HepG2 (cell line): Measurements from ENCODE around the gene IVD. TPM values are rescaled to one million over a fixed set of nuclear protein-coding genes. Genes with fewer than 3 reads are reported as not detected.
A peak's percentile ranks its signal among the peaks of the same experiment; 100 is the strongest.

Experiments
- ASH2L ChIP-seq: fragments of 300-600, 200-600 bp; sonication (generic); IDR thresholded peaks from 2 replicates; pipeline ENCODE4 v1.7.0; 2017; ENCODE audit warnings: low read depth, mild to moderate bottlenecking, moderate library complexity, mixed read lengths, low read length; ENCODE audit not compliant: insufficient read length
- ATF7-NPFF ChIP-seq: sonication (generic); formaldehyde crosslinking; IDR thresholded peaks from 2 replicates; pipeline ENCODE4 v1.8.1; 2023; ENCODE audit warnings: mild to moderate bottlenecking, low read depth, missing genetic modification reagents, moderate library complexity
- CAMTA2 ChIP-seq: sonication (generic); formaldehyde crosslinking; IDR thresholded peaks from 2 replicates; pipeline ENCODE4 v1.4.0; 2020; ENCODE audit warnings: mild to moderate bottlenecking, missing genetic modification reagents, borderline replicate concordance
- CHCHD3 ChIP-seq: sonication (generic); formaldehyde crosslinking; IDR thresholded peaks from 2 replicates; pipeline ENCODE4 v1.8.0; 2022; ENCODE audit warnings: mild to moderate bottlenecking, missing genetic modification reagents, moderate library complexity
- CHD4 ChIP-seq: fragments of 200-600 bp; sonication (generic); IDR thresholded peaks from 2 replicates; pipeline ENCODE4 v1.7.0; 2017; ENCODE audit warnings: mild to moderate bottlenecking, low read length, borderline replicate concordance
- EP300 ChIP-seq, 3 experiments: sonication (generic) in 1 of 3; formaldehyde crosslinking in 1 of 3; IDR thresholded peaks; 2 replicates each; pipeline versions ENCODE4 v1.5.1 to v1.6.1; 2011 to 2020; ENCODE audit warnings: low read depth in 2 of 3, low read length in 2 of 3, borderline replicate concordance in 1 of 3, improper control_type of control experiment in 1 of 3, mild to moderate bottlenecking in 1 of 3, missing genetic modification reagents in 1 of 3, moderate library complexity in 1 of 3
- GABPA ChIP-seq, 2 experiments: IDR thresholded peaks; 2 replicates each; pipeline ENCODE4 v1.6.1; 2011 to 2016; ENCODE audit warnings: low read depth in 2 of 2, low read length in 1 of 2, missing biosample characterization in 1 of 2, missing genetic modification characterization in 1 of 2
- HCFC1 ChIP-seq: fragments of 150-350 bp; IDR thresholded peaks from 2 replicates; pipeline ENCODE4 v1.6.1; 2014; ENCODE audit warnings: low read depth, low read length
- MATR3 ChIP-seq: sonication (generic); formaldehyde crosslinking; IDR thresholded peaks from 2 replicates; pipeline ENCODE4 v1.4.0; 2020; ENCODE audit warnings: missing genetic modification reagents
- MED13 ChIP-seq: sonication (generic); formaldehyde crosslinking; IDR thresholded peaks from 2 replicates; pipeline ENCODE4 v1.5.0; 2020; ENCODE audit warnings: missing genetic modification reagents
- MEIS2 ChIP-seq: sonication (generic); formaldehyde crosslinking; IDR thresholded peaks from 2 replicates; pipeline ENCODE4 v1.9.0; 2021; ENCODE audit warnings: mild to moderate bottlenecking, missing genetic modification reagents
- NFKBIZ ChIP-seq: IDR thresholded peaks from 2 replicates; pipeline ENCODE4 v1.6.1; 2018; ENCODE audit warnings: missing genetic modification reagents, missing compliant biosample characterization
- RARG ChIP-seq: sonication (generic); formaldehyde crosslinking; IDR thresholded peaks from 2 replicates; pipeline ENCODE4 v1.4.0; 2020; ENCODE audit warnings: low read depth, mild to moderate bottlenecking, missing genetic modification reagents
- RNF2 ChIP-seq: fragments of 450-650 bp; conservative IDR thresholded peaks from 2 replicates; pipeline ENCODE4 v1.6.1; 2016; ENCODE audit warnings: low read depth
- SALL1 ChIP-seq: sonication (generic); formaldehyde crosslinking; IDR thresholded peaks from 2 replicates; pipeline ENCODE4 v1.8.0; 2022; ENCODE audit warnings: mild to moderate bottlenecking, missing genetic modification reagents
- SCMH1 ChIP-seq: sonication (generic); formaldehyde crosslinking; IDR thresholded peaks from 2 replicates; pipeline ENCODE4 v1.9.0; 2021; ENCODE audit warnings: missing genetic modification reagents, mild to moderate bottlenecking, borderline replicate concordance
- STAT5B ChIP-seq: sonication (generic); formaldehyde crosslinking; IDR thresholded peaks from 2 replicates; pipeline ENCODE4 v1.4.0; 2020; ENCODE audit warnings: missing genetic modification reagents
- ZBTB3 ChIP-seq: sonication (generic); formaldehyde crosslinking; IDR thresholded peaks from 2 replicates; pipeline ENCODE4 v1.4.0; 2020; ENCODE audit warnings: low read depth, mild to moderate bottlenecking, moderate library complexity, missing genetic modification reagents, borderline replicate concordance
- ZFP62 ChIP-seq: sonication (generic); formaldehyde crosslinking; IDR thresholded peaks from 2 replicates; pipeline ENCODE4 v1.4.0; 2020; ENCODE audit warnings: missing genetic modification reagents
- ZNF256 ChIP-seq: sonication (generic); formaldehyde crosslinking; conservative IDR thresholded peaks from 2 replicates; pipeline ENCODE4 v1.4.0; 2020; ENCODE audit warnings: missing genetic modification reagents
- ZNF292 ChIP-seq: sonication (generic); formaldehyde crosslinking; IDR thresholded peaks from 2 replicates; pipeline ENCODE4 v1.8.1; 2022; ENCODE audit warnings: mild to moderate bottlenecking, low read depth, missing genetic modification reagents, borderline replicate concordance
- ZNF414 ChIP-seq: sonication (generic); formaldehyde crosslinking; IDR thresholded peaks from 2 replicates; pipeline ENCODE4 v1.5.0; 2020; ENCODE audit warnings: missing genetic modification reagents
- ZNF670 ChIP-seq: sonication (generic); formaldehyde crosslinking; IDR thresholded peaks from 2 replicates; pipeline ENCODE4 v1.8.0; 2022; ENCODE audit warnings: mild to moderate bottlenecking, missing genetic modification reagents, borderline replicate concordance
- ZNF740 ChIP-seq: sonication (generic); formaldehyde crosslinking; IDR thresholded peaks from 2 replicates; pipeline ENCODE4 v1.4.0; 2020; ENCODE audit warnings: missing genetic modification reagents
- ZSCAN9 ChIP-seq: IDR thresholded peaks from 2 replicates; pipeline ENCODE4 v1.6.1; 2016; ENCODE audit warnings: borderline replicate concordance
- polyA plus RNA-seq, 8 experiments: library from polyadenylated mRNA; depleted of rRNA in 3 of 8; stranded (reverse) in 7 of 8; unstranded in 1 of 8; fragments of >200 nt; fragmentation: Illumina TruSeq in 4 of 8; extraction: Trizol in 4 of 8; gene quantifications; 2 replicates each; pipeline versions ENCODE4 v1.2.1 to v1.2.3, GENCODE V29; 2011 to 2016; ENCODE audit warnings: low read depth in 4 of 8, missing spikeins in 1 of 8, mixed read lengths in 1 of 8; ENCODE audit not compliant: insufficient read depth in 1 of 8
- total RNA-seq, 5 experiments: library from RNA; depleted of rRNA; stranded (reverse); fragments of >200 nt; fragmentation: Illumina TruSeq; extraction: Trizol; gene quantifications; 2 replicates each; pipeline ENCODE4 v1.2.3, GENCODE V29; 2016; ENCODE audit warnings: low read depth in 1 of 5
- TF ChIP-seq, protein P1 (sequence below): sonication (generic); formaldehyde crosslinking; IDR thresholded peaks from 2 replicates; pipeline ENCODE4 v1.8.0; 2022; ENCODE audit warnings: missing genetic modification reagents, mild to moderate bottlenecking, borderline replicate concordance
- TF ChIP-seq, protein P2 (sequence below): sonication (generic); formaldehyde crosslinking; IDR thresholded peaks from 2 replicates; pipeline ENCODE4 v1.8.0; 2022; ENCODE audit warnings: mild to moderate bottlenecking, missing genetic modification reagents; ENCODE audit not compliant: insufficient replicate concordance

The IVD gene
- total and polyA plus RNA-seq, 2 of the 13 experiments (the other 11 are each of a cell fraction or from before 2014, with no cell fraction given), result 48.0 to 53.9 TPM

- TF ChIP-seq NFKBIZ (CRISPR knock-in tag), result no peak
- TF ChIP-seq ZFP62 (CRISPR knock-in tag), result no peak
- no peak for TF ChIP-seq GABPA (IDR thresholded peaks at IDR 0.05; ENCODE audit: low read depth, low read length)
- no peak for TF ChIP-seq GABPA (CRISPR knock-in tag; IDR thresholded peaks at IDR 0.05; ENCODE audit: low read depth)
- TF ChIP-seq ATF7-NPFF (CRISPR knock-in tag), result peak; percentile 40; the same call in 1 of the 2 replicates
- TF ChIP-seq MEIS2, result peak; percentile 66; the same call in 1 of the 2 replicates
- no peak for TF ChIP-seq MATR3
- TF ChIP-seq, protein P1, sequence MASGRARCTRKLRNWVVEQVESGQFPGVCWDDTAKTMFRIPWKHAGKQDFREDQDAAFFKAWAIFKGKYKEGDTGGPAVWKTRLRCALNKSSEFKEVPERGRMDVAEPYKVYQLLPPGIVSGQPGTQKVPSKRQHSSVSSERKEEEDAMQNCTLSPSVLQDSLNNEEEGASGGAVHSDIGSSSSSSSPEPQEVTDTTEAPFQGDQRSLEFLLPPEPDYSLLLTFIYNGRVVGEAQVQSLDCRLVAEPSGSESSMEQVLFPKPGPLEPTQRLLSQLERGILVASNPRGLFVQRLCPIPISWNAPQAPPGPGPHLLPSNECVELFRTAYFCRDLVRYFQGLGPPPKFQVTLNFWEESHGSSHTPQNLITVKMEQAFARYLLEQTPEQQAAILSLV (CRISPR knock-in tag), result peak; percentile 82; the same call in 1 of the 2 replicates
- no peak for TF ChIP-seq ZNF414 (CRISPR knock-in tag)
- no peak for TF ChIP-seq CHCHD3
- TF ChIP-seq RNF2, result no peak
- no peak for TF ChIP-seq ZNF292
- TF ChIP-seq ZSCAN9 (CRISPR knock-in tag), result no peak
- no peak; the same call in 1 of the 2 replicates for TF ChIP-seq ZNF256 (CRISPR knock-in tag)
- no peak for TF ChIP-seq HCFC1
- TF ChIP-seq ASH2L, result no peak
- no peak for TF ChIP-seq CAMTA2
- no peak for TF ChIP-seq CHD4
- no peak for TF ChIP-seq EP300 (IDR thresholded peaks at IDR 0.05; ENCODE audit: low read depth in 2 of 2, low read length in 2 of 2)
- no peak for TF ChIP-seq EP300 (CRISPR knock-in tag; IDR thresholded peaks at IDR 0.05; ENCODE audit: borderline replicate concordance)
- TF ChIP-seq RARG (CRISPR knock-in tag), result no peak
- no peak; the same call in 1 of the 2 replicates for TF ChIP-seq ZNF740 (CRISPR knock-in tag)
- TF ChIP-seq, protein P2, sequence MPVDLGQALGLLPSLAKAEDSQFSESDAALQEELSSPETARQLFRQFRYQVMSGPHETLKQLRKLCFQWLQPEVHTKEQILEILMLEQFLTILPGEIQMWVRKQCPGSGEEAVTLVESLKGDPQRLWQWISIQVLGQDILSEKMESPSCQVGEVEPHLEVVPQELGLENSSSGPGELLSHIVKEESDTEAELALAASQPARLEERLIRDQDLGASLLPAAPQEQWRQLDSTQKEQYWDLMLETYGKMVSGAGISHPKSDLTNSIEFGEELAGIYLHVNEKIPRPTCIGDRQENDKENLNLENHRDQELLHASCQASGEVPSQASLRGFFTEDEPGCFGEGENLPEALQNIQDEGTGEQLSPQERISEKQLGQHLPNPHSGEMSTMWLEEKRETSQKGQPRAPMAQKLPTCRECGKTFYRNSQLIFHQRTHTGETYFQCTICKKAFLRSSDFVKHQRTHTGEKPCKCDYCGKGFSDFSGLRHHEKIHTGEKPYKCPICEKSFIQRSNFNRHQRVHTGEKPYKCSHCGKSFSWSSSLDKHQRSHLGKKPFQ (CRISPR knock-in tag), result no peak
- TF ChIP-seq SALL1 (CRISPR knock-in tag), result peak; percentile 44; the same call in 1 of the 2 replicates
- no peak for TF ChIP-seq SCMH1 (CRISPR knock-in tag)
- no peak for TF ChIP-seq STAT5B (CRISPR knock-in tag)
- TF ChIP-seq ZNF670 (CRISPR knock-in tag), result no peak
- no peak for TF ChIP-seq MED13 (CRISPR knock-in tag)
- TF ChIP-seq ZBTB3 (CRISPR knock-in tag), result no peak
These were observed 47.7 kb upstream of the IVD start, which contains the start of gene DISP2 (continued) for GRCh38 chr15:40357723-40358470.
